Islet precursor cell (in vitro differentiated cells): Measurements from ENCODE around the gene DNMT3A.

Experiments
- DNase-seq: peaks from one replicate; pipeline ENCODE4 v3.0.0-alpha.2; 2018

The DNMT3A gene

DNA sequence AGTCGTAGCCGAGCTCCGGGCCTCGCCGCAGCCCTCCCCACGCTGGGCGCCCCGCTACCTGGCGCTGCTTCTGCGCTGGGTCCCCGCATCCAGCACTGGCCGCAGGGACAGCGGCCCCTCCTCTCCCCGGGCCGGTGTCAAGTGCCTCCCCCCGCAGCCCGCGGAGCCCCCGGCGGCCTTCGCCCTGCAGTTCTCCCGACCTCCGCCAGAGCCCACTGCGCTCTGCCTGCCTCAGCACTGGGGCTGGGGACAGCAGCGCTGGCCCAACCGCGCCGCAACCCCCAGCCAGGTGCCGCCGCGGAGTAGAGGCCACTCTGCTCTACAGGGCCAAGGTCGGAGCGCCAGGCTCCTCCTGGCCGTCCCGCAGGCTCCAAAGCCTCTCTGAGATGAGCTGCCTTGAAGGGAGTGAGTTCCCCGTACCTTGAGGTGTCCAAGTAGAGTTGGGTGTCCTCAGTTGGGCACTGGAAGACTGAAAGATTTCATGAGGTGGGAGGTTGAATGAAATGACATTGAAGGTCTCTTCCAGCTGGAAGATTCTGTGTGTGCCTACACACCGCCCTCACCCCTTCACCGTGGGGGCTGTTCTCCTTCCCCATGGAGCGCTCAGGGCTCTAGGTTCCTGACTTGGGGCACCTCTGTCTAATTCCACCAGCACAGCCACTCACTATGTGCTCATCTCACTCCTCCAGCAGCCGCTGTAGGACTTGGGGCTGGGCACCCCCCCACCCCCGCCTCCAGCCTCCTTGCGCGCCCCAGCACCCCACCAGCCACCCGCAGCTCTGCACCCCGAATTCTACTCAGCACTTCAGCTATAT is 854 bp upstream of the DNMT3A start:
- DNase-seq: peak; percentile 95

DNA sequence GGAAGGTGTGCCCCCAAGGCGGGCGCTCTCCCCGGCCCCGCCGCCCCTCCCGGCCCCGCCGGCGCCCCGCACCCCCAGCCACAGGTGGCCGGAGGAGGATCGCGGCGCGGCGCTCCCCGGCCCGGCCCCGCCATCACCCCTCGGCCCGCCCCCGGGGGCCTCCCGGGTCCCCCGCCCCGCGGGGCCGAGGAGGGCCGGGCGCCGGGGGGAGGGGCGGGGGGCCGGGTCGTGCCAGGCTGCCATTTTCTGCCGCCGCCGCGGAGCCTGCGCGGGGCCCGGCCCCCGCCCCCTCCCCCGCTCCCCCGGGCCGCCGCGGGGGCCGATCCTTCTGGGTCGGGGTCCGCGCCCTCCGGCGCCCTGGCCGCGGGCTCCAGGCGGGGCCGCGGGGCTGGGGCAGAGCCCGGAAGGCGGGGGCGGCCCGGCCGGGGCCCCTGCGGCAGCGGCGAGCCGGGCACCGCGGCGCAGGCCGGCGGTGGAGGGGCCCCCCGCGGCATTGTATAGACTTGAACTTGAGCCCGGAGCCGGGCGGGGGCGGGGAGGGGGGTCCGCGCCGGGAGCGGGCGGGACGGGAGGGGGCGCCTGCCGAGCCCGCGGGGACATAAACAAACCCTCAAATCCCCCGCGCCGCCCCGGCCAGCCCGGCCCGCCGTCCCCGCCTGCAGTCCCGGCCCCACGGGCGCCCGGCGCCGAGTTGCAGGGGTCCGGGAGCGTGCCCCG is 556 bp downstream of the DNMT3A start:
- DNase-seq: no peak

DNA sequence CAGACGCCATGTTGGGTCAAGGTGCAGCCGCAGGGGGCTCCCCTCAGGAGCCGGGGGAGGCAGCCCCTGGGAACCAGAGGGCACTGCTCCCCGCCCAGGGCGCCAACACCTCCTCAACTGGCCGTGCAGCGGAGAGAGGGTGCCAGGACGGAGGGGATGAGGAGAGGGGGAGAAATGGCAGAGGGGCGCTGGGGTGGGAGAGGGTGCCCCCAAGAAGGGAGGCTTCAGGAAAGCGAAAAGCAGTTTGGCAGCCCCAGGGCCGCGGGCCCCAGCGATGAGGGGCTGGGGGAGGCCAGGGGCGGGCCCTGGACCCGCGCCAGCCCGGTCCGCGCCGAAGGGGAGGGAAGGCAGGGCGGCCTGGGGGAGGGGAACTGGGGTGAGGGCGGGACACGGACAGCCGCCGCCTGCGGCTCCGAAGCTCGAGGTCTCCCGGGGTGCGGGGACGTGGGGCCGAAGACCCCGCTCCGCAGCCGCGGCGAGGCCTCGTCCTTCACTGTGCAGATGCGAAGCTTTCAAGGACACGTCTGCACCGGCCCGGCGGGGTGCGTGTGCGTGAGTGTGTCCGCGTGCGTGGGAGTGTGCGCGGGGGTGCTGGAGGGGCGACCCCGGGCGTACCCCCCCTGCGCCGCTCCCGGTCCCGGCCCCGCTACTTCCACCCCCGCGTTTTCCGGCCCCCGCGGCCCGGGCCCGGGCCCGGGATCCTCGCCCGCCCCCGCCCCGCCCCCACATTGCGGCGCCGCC is 1.4 kb downstream of the DNMT3A start:
- no peak for DNase-seq

DNA sequence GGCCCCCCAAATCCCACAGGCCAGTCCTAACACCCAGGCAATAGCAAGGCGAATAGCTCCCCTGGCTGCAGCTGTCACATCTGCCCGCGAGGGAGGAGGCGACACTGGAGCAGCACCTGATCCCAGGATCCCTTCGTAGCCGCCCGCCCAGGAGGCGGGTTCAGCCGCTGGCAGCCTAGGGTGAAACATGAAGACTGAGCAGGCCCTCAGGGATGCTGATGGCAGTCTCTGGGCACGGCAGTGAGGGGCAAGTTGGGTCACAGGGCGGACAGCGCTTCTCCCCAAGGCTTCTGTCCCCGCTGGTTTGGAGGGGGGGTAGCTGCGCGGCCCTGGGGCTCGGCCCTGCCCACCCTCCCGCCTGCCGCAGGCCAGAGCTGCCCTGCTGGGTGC is 1.9 kb downstream of the DNMT3A start:
- peak; percentile 63 for DNase-seq

DNA sequence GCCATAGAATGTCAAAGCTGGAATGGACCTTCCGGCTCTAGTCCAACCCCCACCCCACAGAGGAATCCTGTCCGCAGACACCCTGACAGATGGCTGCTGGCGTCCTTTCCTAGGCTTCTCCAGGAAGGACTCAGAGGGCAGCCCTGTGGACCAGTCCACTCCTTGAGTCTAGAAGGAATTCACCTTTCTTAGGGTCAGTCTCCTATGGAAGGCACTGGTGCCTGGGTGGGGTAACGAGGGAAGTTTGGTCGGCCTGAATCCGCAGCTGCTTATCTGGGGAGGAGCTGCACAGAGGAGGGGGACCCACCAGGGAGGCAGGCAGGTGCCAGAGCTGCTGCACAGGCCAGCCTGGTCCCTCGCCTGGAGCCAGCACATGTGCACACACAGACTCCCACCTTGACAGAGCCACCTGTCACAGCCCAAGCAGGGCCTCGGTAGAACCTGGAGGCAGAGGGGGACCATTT is 2.5 kb downstream of the DNMT3A start:
- DNase-seq: no peak

DNA sequence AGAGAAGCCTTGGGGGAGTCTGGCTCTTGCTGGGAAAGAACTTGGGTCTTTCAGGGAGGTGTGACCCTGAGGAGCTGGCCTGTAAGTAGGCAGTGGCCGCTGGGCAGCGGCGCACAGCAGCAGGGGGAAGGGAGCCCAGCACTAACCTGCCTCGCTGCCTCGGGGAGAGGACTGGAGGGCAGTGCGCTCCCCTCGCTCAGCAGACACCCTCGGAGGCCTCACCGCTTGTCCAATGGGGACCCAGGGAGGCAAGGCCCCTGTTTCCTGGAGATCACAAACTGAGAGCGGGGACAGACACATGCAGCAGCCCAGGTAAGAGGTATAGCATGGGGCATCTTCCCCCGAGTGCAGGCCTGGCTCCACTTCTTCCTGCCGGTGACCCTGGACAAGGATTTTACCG is 3.3 kb downstream of the DNMT3A start:
- no peak for DNase-seq

DNA sequence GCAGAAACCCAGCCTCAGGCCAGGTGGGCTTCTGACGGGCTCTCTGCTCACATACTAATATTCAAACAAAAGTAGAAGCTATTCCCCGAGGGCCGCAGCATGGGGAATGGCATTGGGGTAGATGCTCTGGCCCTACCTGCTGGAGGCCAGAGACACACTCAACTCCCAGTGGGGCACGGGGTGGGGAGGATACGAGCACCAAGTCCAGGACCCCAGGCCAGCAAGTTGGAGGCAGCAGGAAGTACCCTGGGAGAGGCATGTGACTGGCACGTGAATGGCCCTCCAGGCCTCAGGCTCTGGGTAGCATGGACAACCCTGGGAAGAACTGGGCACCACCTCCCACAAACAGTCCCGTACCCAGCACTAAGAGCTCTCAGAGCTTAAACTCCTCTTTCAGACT is 3.8 kb downstream of the DNMT3A start:
- no peak for DNase-seq

DNA sequence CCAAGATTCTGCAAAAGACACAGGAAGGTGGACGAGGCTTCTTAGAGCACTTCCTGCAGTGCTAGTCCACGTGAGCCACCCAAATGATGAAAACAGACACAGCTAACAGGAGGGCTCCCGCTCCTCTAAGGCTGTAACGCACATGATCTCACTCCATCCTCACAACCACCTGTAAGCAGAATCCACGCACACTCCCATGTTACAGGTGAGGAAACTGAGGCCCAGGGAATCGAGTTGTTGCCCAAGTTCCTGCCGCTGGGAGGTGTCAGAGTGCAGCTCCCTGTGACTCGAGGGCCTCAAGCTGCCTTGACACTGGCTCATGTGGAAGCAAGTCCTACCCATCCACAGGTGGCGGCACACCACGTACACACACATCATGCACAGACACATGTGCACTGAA is 4.4 kb downstream of the DNMT3A start:
- no peak for DNase-seq

DNA sequence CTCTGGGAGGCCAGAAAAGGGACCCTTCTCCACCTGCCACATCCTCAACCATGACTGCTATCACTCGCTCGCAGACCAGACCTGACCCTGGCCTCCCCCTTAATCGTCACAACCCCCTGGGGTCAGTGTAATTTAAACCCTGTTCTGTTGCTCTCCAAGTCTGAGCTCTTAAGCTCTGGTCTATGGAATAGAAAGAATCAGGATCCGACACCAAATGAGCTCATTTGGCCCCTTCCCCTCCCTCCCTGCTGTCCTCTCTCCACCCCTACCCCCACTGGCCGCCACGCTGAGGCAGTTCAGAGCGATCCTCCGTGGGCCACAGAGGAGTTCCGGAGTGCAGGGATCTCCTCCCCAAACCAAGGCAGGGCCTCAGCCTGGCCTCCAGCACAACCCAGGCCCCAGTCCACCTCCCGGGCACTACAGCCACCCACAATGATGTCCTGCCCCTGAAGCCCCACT is 5.3 kb downstream of the DNMT3A start:
- DNase-seq: no peak

DNA sequence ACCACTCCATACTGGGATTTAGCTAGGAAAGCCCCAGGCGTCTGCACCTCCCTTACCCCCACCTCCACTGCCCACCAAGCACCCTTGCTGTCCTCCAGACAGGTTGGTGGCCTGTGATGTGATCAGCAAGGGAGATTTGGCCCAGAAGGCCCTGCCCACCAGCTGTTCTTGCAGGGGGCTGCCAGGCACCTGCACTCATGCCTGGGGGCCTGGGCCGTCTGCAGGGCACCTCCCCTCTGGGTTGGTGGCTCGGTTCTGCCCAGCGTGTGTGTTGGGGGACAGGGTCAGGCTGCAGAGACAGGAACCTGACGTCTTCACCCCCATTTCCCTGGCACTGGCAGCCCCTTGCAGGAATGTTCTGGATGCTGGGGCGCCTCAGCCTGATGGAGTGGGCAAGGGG is 5.8 kb downstream of the DNMT3A start:
- DNase-seq: no peak

DNA sequence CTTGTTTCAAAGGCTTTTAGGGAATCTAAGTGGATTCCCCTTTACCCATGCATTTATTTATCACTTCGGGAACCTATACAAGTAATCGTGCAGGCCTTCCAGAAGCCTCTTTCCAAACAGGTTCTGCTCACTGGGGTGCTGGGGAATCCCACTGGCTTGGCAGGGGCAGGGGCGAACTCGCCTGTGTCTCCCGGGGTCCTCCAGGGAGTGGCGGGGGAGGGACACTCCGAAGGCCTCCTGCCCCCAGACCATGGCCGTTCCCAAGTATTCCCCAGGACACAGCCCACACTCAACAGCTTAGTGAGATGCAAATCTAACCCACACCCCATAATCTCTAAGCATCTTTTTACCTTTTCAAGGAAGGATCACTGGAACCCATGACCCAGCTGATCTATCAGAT is 6.5 kb downstream of the DNMT3A start:
- DNase-seq: no peak

DNA sequence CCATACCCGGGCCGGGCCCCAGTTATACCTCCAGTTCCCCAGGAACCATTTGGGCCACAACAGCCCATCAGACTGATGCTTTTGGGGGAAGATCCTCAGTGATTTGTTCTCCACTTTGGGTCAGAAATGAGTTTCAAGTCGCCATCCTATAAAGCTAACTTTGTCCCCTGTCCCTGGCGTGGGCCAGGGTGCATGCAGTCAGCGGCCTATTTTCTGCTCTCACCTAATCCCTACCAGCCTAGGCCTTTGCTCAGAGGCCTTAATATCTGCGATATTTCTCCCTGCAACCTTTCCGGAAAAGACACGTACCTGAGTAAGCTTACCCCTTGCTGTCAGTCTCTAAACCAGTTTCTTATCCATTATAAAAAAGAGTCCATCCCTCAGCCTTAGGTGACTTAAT is 7.2 kb downstream of the DNMT3A start:
- DNase-seq: no peak

DNA sequence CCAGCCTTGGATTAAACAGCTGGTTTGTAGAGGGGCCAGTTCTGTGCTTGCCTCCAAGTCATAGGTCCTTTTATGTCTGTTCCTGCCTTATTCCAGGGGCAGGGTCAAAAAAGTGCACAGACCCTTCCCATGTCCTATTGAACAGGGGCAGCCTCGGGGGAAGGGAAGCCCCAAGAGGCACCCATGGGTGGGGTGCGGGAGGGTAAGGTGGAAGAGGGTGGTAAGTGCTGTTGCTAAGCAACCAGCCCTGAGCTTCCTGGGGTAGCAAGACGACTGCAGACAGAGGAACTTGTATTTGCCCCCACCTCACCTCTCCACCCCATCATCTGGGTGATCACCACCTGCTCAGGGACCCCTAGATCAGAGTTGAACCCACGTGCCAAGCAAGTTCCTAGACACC is 7.7 kb downstream of the DNMT3A start:
- DNase-seq: no peak

DNA sequence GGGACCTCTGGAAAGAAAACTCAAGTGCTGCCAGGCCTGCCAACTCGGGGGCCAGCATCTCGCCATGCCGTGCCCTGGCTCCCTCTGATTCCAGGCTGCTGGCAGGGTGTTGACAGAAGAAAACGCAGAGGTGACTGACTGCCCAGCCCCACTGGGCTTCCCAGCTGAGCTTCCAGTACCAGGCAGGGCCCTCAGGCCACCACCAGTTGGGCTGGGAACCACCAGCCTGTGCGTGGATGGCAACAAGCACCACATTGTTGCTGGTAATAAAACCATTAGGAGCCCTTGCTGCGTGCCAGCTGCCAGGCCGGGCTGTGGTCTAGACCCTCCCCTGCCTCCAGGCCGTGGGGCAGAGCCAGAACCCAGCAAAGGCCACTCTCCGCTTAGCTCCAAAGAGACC is 9.2 kb downstream of the DNMT3A start:
- DNase-seq: no peak

DNA sequence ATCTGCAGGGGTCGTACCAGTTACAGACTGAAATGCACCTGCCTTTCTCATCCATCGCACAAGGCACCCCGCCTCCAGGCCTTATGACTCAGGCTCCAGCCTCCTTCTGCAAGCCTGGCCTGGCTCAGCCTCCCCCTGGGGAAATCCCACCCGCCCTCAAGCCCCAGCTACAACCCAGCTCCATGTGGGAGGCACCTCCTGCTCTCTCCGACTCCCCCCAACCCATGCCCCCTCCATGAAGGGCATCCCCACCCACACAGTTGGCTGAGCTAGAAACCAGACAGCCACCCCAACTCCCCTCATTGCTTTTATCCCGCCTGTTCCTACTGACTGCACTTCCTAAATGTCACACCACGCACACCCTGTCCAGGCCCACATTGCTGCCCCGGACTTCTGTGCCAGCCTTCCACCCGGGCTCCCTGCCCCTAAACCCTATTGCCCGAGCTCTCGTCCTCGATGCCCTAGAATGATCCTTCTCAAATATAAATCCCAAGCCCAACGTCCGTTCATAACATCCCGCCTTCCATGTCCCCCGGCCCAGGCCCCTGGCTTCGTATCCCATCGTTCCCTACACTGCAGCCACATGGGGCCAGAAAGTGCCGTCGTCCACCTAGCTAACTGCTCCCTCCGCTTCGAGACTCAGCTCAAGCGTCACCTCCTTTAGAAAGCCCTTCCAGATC is 9.9 kb downstream of the DNMT3A start:
- no peak for DNase-seq

DNA sequence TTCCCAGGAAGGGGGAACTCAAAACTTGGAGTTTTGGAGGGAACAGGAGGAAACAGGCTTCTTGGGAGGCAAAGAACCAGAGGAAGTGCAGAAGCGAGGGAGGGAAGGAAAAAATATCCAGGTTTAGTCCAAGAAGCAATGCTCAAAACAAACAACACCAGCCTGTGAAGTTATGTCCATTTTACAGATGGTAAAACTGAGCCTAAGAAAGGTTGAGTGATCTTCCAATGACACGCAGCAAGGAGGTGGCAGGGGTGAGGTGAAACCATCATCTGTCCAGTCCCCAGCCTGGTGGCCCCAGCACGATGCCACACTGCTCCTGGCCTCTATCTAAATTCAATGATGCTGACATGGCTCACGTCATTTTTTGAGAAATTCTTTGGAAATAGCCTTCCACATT is 10.8 kb downstream of the DNMT3A start:
- no peak for DNase-seq

DNA sequence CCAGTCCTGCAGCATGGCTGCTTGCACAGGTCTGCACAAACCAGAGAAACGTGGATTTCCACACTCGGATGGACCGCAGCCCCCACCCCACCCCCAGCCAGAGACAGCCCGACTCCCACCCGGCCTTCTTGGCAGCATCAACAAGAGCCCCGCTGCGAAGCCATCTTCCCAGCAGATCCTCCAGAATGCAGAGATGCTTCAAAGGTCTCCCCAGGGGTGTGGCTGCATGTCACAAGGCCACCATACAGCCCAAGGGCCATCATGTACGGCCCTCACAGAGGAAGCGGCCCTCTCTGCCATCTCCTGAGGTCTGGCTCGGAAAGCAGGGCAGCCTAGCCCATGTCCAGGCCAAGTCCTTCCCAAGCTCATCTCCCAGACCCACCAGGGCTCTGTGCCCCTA is 11.5 kb downstream of the DNMT3A start:
- no peak for DNase-seq

DNA sequence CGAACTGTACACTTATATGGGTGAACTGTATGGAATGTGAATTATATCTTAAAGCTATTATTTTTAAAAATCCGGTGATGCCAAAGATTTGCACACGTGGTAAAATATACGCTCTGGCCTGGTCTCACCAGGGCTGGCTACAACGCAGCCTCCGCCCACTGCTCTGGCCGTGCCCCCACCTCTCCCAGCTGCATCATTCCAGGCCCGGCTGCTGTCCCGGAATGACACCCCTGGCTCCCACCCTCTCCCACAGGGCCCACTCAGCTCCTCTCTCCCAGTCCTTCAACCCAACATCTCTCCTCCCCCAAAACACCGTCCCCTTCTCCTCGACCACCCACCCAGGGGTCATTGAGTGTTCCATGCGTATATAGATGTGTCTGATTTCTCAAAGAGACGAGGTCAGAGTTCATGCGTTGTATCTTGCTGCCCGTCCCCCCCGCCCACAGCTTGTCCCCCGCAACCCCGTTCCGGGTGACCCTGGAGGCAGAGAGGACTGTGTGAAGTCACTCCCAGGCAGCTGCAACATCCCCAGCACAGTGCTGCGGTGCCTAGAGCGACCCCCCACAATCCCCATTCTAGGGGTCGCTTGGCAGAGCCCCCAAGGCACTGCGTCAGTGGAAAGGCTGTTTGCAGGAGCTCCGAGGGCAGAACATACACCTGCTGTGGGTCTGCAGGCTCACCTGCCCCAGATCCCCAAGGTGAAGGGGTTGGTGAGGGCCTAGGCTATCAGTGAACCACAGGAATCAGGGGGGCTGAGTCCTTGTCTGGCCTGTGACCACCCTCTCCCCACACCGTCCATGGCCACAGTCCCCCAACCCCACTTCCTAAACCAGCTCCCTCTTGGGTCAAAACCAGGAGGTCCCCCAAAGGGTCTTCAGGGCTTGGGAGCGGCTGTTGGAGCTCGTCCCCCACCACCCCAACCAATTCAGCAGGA is 13.3 kb downstream of the DNMT3A start:
- DNase-seq: no peak

DNA sequence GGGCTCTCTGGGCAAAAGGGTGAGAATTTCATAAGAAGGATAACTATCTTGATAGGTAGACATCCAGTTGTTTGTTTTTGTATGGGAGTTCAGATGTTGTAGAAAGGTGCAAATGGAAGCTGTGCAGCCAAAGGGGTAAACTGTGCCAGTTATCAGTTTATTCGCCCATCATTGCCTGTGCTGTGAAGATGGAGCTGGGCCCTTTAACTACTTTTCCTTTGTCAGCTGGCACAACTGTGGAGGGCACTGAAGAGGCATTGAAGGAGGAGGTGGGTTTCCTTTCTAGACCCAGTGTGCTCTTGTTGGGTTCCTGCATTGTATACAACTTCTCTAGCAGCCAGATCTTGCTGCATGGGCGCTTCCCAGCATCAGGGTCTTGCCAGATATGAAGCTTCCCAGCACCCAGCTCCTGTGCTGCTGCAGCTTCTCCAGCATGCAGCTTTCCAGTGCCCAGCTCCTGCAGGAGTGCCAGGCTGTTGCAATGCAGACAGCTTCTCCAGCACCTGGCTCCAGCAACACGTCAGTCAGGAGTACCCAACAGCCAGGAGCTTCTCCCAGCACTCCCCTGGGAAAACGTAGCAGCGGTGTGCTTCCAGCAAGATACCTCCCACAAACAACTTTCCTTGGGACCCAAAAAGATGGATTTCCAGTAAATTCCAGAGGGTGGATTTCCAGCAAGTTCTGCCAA is 15.3 kb downstream of the DNMT3A start:
- no peak for DNase-seq

DNA sequence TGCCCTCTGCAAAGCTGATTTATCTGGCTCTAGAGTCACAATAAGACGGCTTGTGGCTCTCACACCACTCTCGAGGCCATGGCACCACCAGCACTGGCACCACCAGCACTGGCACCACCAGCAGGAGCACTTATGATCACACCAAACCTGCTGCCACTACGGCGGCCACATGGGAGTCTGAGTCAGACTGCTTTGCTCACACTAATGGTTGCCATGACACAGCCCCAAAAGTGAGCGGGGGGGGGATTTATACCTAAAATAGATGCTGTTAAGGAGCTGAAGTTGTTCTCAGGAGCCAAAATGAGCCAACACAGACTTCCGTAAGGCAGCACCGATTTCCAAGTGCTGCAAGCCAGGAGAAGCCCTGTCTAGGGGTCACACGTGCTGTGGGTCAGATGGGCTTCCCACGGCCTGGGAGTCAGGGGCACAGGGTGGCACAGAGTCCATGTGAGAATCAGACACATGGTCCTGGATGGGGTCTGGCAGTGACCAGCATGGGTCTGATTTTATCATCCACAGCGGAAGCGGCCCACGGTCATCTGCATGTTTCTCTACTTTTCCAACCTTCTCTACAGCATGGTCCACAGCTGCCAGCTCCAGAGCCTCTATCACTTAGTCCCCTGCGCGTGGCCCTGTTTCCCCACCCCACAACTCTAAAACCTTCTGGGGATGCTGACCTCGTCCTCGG is 16.7 kb downstream of the DNMT3A start:
- DNase-seq: no peak

DNA sequence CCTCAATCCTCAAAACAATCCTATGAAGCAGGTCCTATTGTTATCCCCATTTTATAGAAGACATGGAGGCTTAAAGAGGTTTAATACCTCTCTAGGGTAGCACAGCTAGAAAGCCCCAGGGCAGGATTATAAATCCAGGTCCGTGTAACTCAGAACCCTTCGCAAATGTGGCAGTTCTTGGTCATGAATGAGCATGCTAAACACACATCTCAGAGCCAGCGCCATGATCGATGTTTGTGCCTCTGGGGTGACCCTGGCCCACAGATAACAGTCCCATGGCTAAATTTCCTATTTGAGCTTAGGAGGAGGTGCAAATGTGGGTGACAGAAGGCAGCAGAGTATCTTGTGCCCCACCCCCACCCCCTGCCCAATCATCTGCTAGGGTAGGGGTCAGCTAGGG is 17.5 kb downstream of the DNMT3A start:
- no peak for DNase-seq
